Stimulated activated CD8-positive, alpha-beta memory T cell treated with anti-CD3 and anti-CD28 coated beads, Interleukin-15, amount 100 ng/mL, for 1 hour (primary cell): ENCODE measurements around the gene ST6GALNAC3.
"Not testable (repeated sequence)": the region's sequence is repeated elsewhere in the genome, so short reads cannot be mapped to it uniquely, and the experiment has no call there.

Source experiments
- DNase-seq: peaks from one replicate; pipeline ENCODE4 v3.0.0-alpha.2; 2020; ENCODE audit warnings: low read depth

ST6GALNAC3 gene

DNA sequence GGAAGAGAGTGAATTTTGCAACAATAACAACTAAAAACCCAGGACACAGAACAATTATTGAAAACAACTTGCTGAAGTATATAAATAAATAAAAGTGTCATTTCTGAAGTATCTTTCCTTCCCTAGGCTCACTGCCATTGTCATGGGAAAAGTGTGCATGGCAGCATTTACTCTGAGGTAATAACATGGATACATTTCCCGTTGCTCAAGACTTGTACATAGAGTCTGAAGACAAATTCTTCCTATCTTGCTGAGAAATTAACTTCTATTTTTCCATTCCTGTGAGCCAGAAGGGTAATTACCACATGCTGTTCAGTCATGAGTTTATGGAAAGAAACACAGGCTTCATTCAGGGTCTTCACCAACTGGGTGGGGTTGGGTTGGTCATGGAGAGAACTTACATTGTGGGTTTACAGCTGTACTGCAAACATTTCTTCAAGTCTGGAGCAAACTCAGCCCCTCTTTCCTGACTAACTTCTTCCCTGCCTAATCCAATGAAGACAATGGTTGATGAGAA, 32.2 kb downstream of the ST6GALNAC3 start:
- no peak for DNase-seq

DNA sequence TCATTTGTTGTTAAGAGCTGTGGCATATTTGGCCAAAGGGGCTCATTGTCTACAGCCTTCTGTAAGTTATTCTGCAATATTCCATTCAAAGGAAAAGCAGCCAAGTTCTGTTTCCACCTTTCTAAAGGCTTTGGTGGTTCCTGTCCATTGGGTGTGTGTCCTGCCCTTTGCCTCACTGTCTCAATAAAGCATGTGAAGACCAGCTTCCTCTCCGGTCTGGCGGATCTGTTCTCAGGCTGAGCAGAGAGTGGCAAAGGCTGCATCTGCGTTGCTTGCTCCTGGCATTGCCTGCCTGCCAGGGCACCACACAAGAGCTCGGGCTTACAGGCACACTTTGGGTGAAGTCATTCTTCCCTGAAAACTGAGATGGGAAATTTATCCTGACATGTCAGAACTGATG, 34.9 kb downstream of the ST6GALNAC3 start:
- DNase-seq = no peak

DNA sequence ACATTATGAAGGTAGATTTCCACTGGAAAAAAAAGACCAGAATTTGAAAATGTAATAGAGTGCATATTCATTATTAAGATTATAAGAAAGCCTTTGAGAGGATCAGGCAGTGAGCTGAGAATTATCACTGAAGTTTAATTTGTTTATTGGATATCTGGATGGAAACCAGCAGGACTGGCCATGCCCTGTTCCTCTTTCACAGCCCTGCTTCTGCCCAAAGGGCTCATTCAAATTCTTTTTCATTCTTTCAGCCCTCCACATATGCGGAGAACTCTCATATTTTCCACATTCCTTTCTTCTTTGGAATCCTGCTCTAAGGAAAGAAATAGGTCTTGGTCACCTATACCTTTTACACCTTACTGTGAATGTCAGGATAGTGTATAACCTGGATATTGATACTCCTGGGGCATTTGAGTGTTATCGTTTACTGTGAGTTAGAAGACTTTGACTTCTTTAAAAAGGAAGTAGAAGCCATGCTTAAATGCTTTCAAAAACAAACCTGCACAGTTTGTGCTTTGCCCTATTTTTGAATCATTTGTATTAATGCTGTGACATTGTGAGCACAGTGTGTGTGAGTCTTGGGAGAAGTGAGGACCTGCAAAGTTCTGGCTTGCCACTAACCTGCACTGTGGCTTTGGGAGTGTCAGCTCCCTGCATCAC, 35.5 kb downstream of the ST6GALNAC3 start:
- DNase-seq = no peak

DNA sequence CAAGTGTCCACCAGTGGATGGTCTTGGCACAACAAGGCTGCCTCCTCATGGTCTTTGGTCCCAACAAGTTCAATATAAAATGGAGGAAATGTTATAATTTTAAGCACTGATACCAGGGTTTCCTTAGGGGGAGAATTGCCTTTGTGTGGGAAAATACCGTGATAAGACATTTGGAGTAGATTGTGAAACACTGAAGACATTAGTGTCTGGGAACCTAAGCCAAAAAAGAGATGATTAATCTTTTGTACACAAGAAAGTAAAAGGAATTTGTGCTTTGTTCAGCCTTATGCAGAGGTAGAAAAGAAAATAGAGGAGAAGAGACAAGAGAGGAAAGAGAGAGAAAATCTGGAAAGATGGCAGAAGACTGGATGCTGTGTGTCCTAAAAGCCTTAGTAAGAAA, 36.1 kb downstream of the ST6GALNAC3 start:
- DNase-seq = no peak

- not testable (repeated sequence) for DNase-seq
Measured at GRCh38 chr1:76112321-76112720, 37.8 kb downstream of the ST6GALNAC3 start.

GRCh38 chr1:76113446-76113845, 38.9 kb downstream of the ST6GALNAC3 start:
- no peak for DNase-seq

DNA sequence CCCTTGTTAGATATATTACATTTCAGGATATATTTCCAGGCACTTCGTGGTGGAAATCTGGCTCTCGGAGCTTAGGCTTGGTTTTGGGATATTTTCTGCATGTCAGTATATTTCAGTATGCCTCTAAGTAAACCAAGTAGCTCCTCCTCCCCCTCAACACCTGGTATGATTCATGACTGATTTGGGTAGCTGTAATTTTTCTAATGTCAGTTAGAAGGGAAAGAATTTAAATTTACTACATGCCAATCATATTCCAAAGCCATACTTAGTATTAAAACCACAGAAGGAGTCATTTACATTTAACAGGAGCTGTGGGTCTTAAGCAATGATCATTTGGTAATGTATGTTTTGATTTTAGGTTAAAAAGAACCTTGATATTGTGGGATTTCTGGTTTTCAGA, 40.6 kb downstream of the ST6GALNAC3 start:
- no peak for DNase-seq

DNA sequence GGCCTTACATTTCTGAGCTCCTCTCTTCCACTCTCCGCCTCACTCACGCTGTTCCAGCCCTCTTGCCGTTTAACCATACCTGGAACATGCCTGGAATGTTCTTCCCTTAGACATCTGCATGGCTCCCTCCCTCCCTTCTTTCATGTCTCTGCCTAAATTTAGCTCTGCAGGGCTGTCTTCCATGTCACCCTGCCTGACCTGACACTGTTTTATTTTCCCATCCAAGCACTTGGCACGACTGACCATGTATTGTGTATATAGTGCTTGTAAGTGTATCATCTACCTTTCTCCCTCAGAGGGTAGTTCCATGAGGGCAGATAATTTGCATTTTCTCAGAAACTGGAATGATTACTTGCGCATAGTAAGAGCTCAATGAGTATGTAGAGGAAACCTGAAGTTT, 47.3 kb downstream of the ST6GALNAC3 start:
- DNase-seq = no peak

DNA sequence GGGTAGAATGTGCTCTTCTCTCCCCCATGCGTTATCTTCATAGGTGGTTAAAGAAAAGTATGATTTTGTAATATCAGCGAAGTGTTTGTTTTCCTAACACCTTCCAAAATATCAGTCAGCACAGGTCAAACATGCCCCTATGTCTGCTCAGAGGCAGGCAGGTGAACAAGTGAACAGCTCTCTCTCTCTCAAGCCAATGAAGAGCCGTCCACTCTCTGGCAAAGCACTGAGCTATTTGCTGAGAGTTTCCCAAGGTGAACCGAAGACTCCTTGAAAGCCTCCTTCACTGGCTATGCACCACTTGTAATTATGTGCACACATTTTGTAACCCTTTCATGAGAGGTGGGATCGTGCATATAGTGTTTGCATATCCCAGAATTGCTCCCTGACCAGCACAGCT, 47.7 kb downstream of the ST6GALNAC3 start:
- DNase-seq = no peak

DNA sequence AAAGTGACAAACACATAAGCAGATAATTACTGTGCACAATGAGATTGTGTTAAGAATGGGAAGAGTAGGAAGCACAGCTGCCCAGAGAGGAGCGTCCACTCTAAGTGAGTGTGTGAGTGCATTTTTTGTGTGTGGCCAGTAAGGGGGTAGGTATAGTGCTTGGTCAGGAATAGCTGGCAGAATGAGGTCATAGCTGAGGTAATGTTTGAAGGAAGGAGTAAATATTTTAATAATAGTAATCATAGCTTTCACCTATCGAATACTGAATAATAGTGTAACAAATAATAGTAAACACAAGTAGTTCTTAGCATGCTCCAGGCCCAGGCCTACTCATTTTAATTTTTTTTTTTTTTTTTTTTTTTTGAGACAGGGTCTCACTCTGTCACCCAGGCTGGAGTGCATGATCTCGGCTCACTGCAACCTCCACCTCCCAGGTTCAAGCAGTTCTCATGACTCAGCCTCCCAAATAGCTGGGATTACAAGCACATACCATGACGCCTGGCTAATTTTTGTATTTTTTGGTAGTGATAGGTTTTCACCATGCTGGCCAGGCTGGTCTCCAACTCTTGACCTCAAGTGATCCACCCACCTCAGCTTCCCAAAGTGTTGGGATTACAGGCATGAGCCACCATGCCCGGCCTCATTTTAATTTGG, 49.0 kb downstream of the ST6GALNAC3 start:
- not testable (repeated sequence) for DNase-seq

GRCh38 chr1:76124196-76124595, 49.6 kb downstream of the ST6GALNAC3 start:
- DNase-seq = no peak

DNA sequence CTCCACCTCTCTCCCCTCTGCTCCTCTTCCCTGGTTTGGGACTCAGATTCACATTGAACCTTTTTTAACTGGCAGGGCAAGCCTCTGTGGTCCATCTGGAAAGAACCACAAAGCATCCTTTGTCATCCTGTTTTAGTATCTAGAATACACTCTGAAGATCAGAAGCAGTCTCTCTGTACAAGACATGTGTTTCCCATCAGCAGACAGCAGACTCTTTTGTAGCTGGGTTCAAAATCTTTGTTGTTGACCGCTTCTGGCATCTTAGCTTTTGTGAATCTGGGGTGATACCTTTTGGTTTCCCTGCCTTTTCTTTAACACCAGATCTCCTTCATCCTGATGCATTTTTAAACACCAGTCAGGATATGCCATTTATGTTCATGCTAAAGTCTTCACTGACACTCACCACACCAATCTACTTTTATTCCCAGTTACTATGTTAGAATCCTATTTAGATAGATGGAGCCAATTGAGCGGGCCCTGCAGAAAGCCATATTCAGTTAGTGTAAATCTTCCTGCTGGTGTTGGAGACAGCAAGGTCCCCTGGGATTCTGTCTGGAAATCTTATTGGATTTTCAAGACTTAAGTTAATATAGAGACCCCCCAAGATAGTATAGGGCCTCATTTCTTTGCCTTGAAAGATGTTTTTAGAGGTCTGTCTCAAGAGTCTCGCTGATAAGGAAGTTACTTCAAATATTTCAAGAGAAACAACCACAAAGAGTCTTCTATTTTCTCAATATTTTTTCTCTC, 51.1 kb downstream of the ST6GALNAC3 start:
- DNase-seq = no peak

DNA sequence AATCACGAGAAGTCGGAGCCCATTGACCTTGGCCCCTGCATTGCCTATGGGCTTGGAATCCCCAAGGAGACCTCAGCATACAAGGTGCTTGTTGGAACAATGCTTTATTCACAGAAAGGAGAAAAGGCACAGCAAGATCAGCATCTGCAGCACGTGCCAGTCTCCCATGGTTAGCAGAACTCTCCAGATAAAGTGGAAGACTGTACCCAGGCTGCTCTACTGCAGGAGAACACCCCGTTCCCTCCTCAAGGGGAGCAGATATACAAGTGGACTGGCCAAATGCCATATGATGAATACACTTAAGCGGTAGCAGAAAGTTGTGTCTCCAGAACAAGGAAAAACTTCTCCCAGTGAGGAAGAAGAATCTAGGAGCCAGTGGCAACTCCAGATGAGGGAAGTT, 53.5 kb downstream of the ST6GALNAC3 start:
- no peak for DNase-seq

DNA sequence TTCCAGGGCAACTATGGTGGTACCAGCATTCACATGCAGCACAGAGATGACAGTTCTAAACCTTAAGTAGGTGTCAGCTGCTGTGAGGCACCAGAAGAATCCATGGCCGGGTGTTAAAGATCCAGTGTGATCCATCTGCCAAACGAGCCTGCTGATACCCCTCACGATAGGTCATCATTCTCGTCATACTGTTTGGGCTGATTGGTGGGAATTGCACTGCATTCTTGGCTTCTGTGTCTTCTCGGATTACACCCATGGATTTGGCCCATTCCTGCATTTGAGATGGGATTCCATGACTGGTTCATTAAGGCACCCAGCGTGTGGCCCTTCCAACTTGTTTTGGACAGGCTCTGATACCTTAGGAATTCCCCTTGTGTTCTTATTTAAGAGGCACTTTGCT, 55.2 kb downstream of the ST6GALNAC3 start:
- no peak for DNase-seq

DNA sequence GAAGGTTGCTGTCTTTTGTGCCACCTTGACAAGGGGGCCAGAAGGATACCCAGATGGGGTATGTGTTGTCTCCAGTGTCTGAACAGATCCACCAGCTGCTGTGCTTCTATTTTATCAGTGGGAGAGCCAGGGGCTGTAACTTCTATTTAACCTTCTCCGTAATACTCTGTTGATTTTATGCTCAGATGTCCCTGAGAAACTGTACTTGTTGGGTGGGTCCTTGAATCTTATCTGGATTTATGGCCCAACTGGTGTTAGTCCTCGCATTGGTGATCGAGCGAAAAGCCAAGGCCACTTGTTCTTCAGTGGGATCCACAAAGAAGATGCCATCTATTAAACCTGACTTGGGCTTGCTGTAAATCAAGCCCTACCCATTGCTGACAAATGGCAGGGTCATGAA, 56.4 kb downstream of the ST6GALNAC3 start:
- DNase-seq = no peak

DNA sequence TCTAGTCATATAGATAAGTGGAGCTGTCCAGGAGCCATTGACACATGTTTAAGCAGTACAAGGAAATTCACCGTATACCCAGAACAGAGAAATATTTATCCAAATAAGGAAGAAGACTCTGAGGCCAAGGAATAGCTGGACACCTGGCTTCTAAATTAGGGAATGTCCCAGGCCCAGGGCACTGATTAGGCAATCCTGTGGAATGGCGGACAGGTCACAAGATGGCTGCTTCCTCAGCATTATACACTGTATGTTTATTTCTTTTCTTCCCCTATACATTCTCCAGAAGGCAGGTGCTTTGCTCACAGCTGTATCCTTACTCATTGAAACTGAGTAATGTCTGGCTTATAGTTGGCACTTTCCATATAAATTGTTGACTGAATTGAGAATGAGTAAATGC, 59.4 kb downstream of the ST6GALNAC3 start:
- no peak for DNase-seq

DNA sequence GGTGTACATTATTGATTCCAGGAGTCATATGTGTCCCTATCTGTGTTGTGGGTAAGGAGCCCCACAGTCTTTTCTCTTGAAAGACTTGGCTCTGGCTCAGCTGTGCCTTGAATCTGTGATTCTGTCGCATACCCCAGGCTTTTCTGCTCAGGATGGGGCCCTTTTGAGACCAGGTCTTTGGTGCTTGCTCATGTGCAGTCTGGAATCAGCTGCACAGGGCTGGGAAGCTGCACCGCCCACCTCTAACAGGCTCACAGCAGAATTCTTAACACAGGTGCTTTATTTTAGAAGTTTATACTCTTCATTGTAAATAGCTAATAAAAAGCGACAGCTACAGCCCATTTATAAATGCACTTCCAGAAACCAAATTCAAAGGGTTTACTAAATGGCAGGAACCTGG, 61.3 kb downstream of the ST6GALNAC3 start:
- DNase-seq = no peak

DNA sequence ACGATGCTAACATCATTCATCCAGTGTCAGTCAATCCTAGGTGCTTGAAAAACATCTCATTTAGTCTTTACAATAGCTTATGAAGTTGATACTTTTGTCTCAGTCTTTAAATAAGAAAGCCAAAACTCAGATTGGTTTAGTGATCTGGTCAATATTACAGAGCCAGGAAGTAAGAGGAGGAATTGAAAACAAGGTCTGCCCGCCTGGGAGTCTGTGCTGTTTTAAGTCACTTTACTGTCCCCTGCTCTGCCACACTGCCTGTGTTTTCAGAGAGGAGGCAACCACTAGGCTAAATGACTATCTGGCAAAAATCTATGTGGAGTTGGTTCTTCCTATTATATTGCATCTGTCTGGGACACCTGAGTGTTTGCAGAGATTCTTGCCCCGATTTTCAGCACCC, 62.3 kb downstream of the ST6GALNAC3 start:
- DNase-seq = no peak

GRCh38 chr1:76137746-76138145, 63.2 kb downstream of the ST6GALNAC3 start:
- DNase-seq = no peak

- no peak for DNase-seq
Measured at GRCh38 chr1:76138217-76138616, 63.7 kb downstream of the ST6GALNAC3 start.

- DNase-seq = no peak
Measured at GRCh38 chr1:76140227-76140626, 65.7 kb downstream of the ST6GALNAC3 start.

- no peak for DNase-seq
Measured at GRCh38 chr1:76141929-76142328, 67.4 kb downstream of the ST6GALNAC3 start.
